HFFc6 (cell line): ENCODE results near the gene CACHD1. TPM values are rescaled to one million over a fixed set of nuclear protein-coding genes. Genes with fewer than 3 reads are reported as not detected.

Source experiments
- DNase-seq: peaks from one replicate; pipeline ENCODE4 v3.0.0-alpha.2; 2018
- H3K27ac Mint-ChIP-seq: 2 replicates; pipeline ENCODE4 v1.8.0; 2020; ENCODE audit warnings: mild to moderate bottlenecking, mixed read lengths
- H3K27me3 Mint-ChIP-seq: 2 replicates; pipeline ENCODE4 v1.8.0; 2021; ENCODE audit warnings: mild to moderate bottlenecking, moderate library complexity, mixed read lengths; ENCODE audit not compliant: insufficient read depth
- H3K36me3 Mint-ChIP-seq: 2 replicates; pipeline ENCODE4 v1.8.0; 2021; ENCODE audit warnings: low read depth, mixed read lengths
- H3K4me1 Mint-ChIP-seq: 2 replicates; pipeline ENCODE4 v1.8.0; 2020; ENCODE audit warnings: low read depth, mixed read lengths
- H3K4me3 Mint-ChIP-seq: 2 replicates; pipeline ENCODE4 v1.8.0; 2020; ENCODE audit warnings: mild to moderate bottlenecking, moderate library complexity, mixed read lengths
- H3K9me3 Mint-ChIP-seq: 2 replicates; pipeline ENCODE4 v1.8.0; 2020; ENCODE audit warnings: mild to moderate bottlenecking, mixed read lengths
- CTCF ChIP-seq: fragments of 200-600 bp; sonication (generic); IDR thresholded peaks from 2 replicates; pipeline ENCODE4 v1.5.0; 2021; ENCODE audit warnings: antibody characterized with exemption, mild to moderate bottlenecking
- total RNA-seq, 6 experiments: library from RNA; stranded (reverse); fragmentation: NEBNext Ultra II Directional; extraction: Animal tissue kit (Norgen Biotek cat#: 25700); gene quantifications; 2 replicates in 1 of 6; 3 replicates in 5 of 6; pipeline ENCODE4 v1.2.3, GENCODE V29; 2021

The CACHD1 gene
- total RNA-seq, 6 experiments from 2014 or later: 3.9 to 5.5 (median 5.1) TPM

GRCh38 chr1:64540265-64540791 is 70.4 kb downstream of the CACHD1 start:
- Mint-ChIP-seq H3K27me3 (no peaks in the 10 kb centered on the region), H3K27ac (peak overlapping the region; percentile 62), H3K4me3 (peak overlapping the region; percentile 82), H3K4me1 (peaks cover 47% of the 10 kb centered on the region), H3K9me3 (no peaks in the 10 kb centered on the region), H3K36me3 (no peaks in the 10 kb centered on the region)
- TF ChIP-seq CTCF: no peak
- DNase-seq: peak; percentile 21

GRCh38 chr1:64542118-64542517 is 72.2 kb downstream of the CACHD1 start:
- no peaks in the 10 kb centered on the region for H3K9me3 Mint-ChIP-seq
- H3K27ac Mint-ChIP-seq: no peak overlapping the region
- no peak overlapping the region for H3K4me3 Mint-ChIP-seq
- DNase-seq: no peak
- H3K36me3 Mint-ChIP-seq: no peaks in the 10 kb centered on the region
- H3K27me3 Mint-ChIP-seq: no peaks in the 10 kb centered on the region; the same call in 1 of the 2 replicates
- H3K4me1 Mint-ChIP-seq: peaks cover 36% of the 10 kb centered on the region
- no peak for TF ChIP-seq CTCF

GRCh38 chr1:64543831-64544230 is 73.9 kb downstream of the CACHD1 start:
- H3K9me3 Mint-ChIP-seq: no peaks in the 10 kb centered on the region
- H3K27me3 Mint-ChIP-seq: no peaks in the 10 kb centered on the region; the same call in 1 of the 2 replicates

GRCh38 chr1:64545118-64545843 is 75.4 kb downstream of the CACHD1 start:
- Mint-ChIP-seq H3K4me1 (peaks cover 31% of the 10 kb centered on the region), H3K36me3 (no peaks in the 10 kb centered on the region), H3K27me3 (no peaks in the 10 kb centered on the region; the same call in 1 of the 2 replicates), H3K9me3 (no peaks in the 10 kb centered on the region), H3K4me3 (no peak overlapping the region), H3K27ac (no peak overlapping the region)
- DNase-seq: no peak
- TF ChIP-seq CTCF: no peak

More at GRCh38 chr1:64543831-64544230, 73.9 kb downstream of the CACHD1 start:
- H3K27ac Mint-ChIP-seq: no peak overlapping the region
- no peak for DNase-seq
- H3K4me3 Mint-ChIP-seq: no peak overlapping the region
- H3K4me1 Mint-ChIP-seq: peaks cover 36% of the 10 kb centered on the region
- H3K36me3 Mint-ChIP-seq: no peaks in the 10 kb centered on the region
- no peak for TF ChIP-seq CTCF

- no peak for DNase-seq
- Mint-ChIP-seq H3K4me1 (peaks cover 28% of the 10 kb centered on the region), H3K9me3 (no peaks in the 10 kb centered on the region), H3K27me3 (no peaks in the 10 kb centered on the region; the same call in 1 of the 2 replicates), H3K27ac (no peak overlapping the region), H3K36me3 (no peaks in the 10 kb centered on the region), H3K4me3 (no peak overlapping the region)
- no peak for TF ChIP-seq CTCF
These were observed 76.1 kb downstream of the CACHD1 start for GRCh38 chr1:64546013-64546412.
